Measurements from ENCODE around the gene XRCC6. TPM values are rescaled to one million over a fixed set of nuclear protein-coding genes. Genes with fewer than 3 reads are reported as not detected.
"Not testable (repeated sequence)": the region's sequence is repeated elsewhere in the genome, so short reads cannot be mapped to it uniquely, and the experiment has no call there.

Gene XRCC6
- 681 and 856 TPM in 2 replicates for total RNA-seq (2014; rRNA removed; shearing (Covaris generic); ENCODE audit: low replicate concordance)

GRCh38 chr22:41621099-41621910, at the start of gene XRCC6:
Gene XRCC6 (plus strand): TSS chr22:41621295. CDS start chr22:41622005, 710 bp downstream.
- peak; percentile 97 for DNase-seq (ENCODE audit: low read depth)
- in situ Hi-C loops (cut with HindIII; ENCODE audit: low pct_unique_long_range_greater_than_20kb, low sequenced_read_pairs) = no loop called here

GRCh38 chr22:41571786-41572185, 49.3 kb upstream of the XRCC6 start:
- in situ Hi-C loops (cut with HindIII; ENCODE audit: low pct_unique_long_range_greater_than_20kb, low sequenced_read_pairs) = no loop called here
- no peak for DNase-seq (ENCODE audit: low read depth)

GRCh38 chr22:41572305-41572704, 48.8 kb upstream of the XRCC6 start:
- DNase-seq (ENCODE audit: low read depth); in situ Hi-C loops (cut with HindIII; ENCODE audit: low pct_unique_long_range_greater_than_20kb, low sequenced_read_pairs): not testable (repeated sequence)

- DNase-seq (ENCODE audit: low read depth) = no peak
- in situ Hi-C loops (cut with HindIII; ENCODE audit: low pct_unique_long_range_greater_than_20kb, low sequenced_read_pairs) = no loop called here
These were observed 47.4 kb upstream of the XRCC6 start for GRCh38 chr22:41573677-41574076.

- in situ Hi-C loops (cut with HindIII; ENCODE audit: low pct_unique_long_range_greater_than_20kb, low sequenced_read_pairs) = no loop called here
- peak; percentile 62 for DNase-seq (ENCODE audit: low read depth)
These were observed 46.2 kb upstream of the XRCC6 start for GRCh38 chr22:41574847-41575381.

- in situ Hi-C loops (cut with HindIII; ENCODE audit: low pct_unique_long_range_greater_than_20kb, low sequenced_read_pairs) = no loop called here
- no peak for DNase-seq (ENCODE audit: low read depth)
These were observed 45.6 kb upstream of the XRCC6 start for GRCh38 chr22:41575533-41575932.

- in situ Hi-C loops (cut with HindIII; ENCODE audit: low pct_unique_long_range_greater_than_20kb, low sequenced_read_pairs) = no loop called here
- DNase-seq (ENCODE audit: low read depth) = peak; percentile 60
These were observed 44.2 kb upstream of the XRCC6 start for GRCh38 chr22:41576877-41577276.

GRCh38 chr22:41578114-41578513, 43.0 kb upstream of the XRCC6 start:
- DNase-seq (ENCODE audit: low read depth) = no peak
- in situ Hi-C loops (cut with HindIII; ENCODE audit: low pct_unique_long_range_greater_than_20kb, low sequenced_read_pairs) = no loop called here

- in situ Hi-C loops (cut with HindIII; ENCODE audit: low pct_unique_long_range_greater_than_20kb, low sequenced_read_pairs) = no loop called here
- DNase-seq (ENCODE audit: low read depth) = no peak
These were observed 42.3 kb upstream of the XRCC6 start for GRCh38 chr22:41578818-41579217.

GRCh38 chr22:41579297-41579996, 41.6 kb upstream of the XRCC6 start:
- no peak for DNase-seq (ENCODE audit: low read depth)
- in situ Hi-C loops (cut with HindIII; ENCODE audit: low pct_unique_long_range_greater_than_20kb, low sequenced_read_pairs) = no loop called here

GRCh38 chr22:41579997-41580355, 41.1 kb upstream of the XRCC6 start:
- DNase-seq (ENCODE audit: low read depth) = no peak
- in situ Hi-C loops (cut with HindIII; ENCODE audit: low pct_unique_long_range_greater_than_20kb, low sequenced_read_pairs) = no loop called here

- no peak for DNase-seq (ENCODE audit: low read depth)
- in situ Hi-C loops (cut with HindIII; ENCODE audit: low pct_unique_long_range_greater_than_20kb, low sequenced_read_pairs) = no loop called here
These were observed 38.4 kb upstream of the XRCC6 start for GRCh38 chr22:41582694-41583093.

GRCh38 chr22:41584881-41585280, 36.2 kb upstream of the XRCC6 start:
- no peak for DNase-seq (ENCODE audit: low read depth)
- in situ Hi-C loops (cut with HindIII; ENCODE audit: low pct_unique_long_range_greater_than_20kb, low sequenced_read_pairs) = no loop called here

GRCh38 chr22:41585898-41586297, 35.2 kb upstream of the XRCC6 start:
- in situ Hi-C loops (cut with HindIII; ENCODE audit: low pct_unique_long_range_greater_than_20kb, low sequenced_read_pairs) = no loop called here
- no peak for DNase-seq (ENCODE audit: low read depth)

- DNase-seq (ENCODE audit: low read depth) = no peak
- in situ Hi-C loops (cut with HindIII; ENCODE audit: low pct_unique_long_range_greater_than_20kb, low sequenced_read_pairs) = no loop called here
These were observed 33.8 kb upstream of the XRCC6 start for GRCh38 chr22:41587347-41587723.

- peak; percentile 100 for DNase-seq (ENCODE audit: low read depth)
- in situ Hi-C loops (cut with HindIII; ENCODE audit: low pct_unique_long_range_greater_than_20kb, low sequenced_read_pairs) = no loop called here
These were observed 31.5 kb upstream of the XRCC6 start, which contains the start of gene PMM1 for GRCh38 chr22:41589391-41590241. Gene PMM1 (minus strand): TSS chr22:41589840. CDS start chr22:41589805, 35 bp downstream.

GRCh38 chr22:41593336-41593960, 27.6 kb upstream of the XRCC6 start:
- in situ Hi-C loops (cut with HindIII; ENCODE audit: low pct_unique_long_range_greater_than_20kb, low sequenced_read_pairs); DNase-seq (ENCODE audit: low read depth): not testable (repeated sequence)

GRCh38 chr22:41595703-41596102, 25.4 kb upstream of the XRCC6 start:
- no peak for DNase-seq (ENCODE audit: low read depth)
- in situ Hi-C loops (cut with HindIII; ENCODE audit: low pct_unique_long_range_greater_than_20kb, low sequenced_read_pairs) = no loop called here
